K562 (cell line): ENCODE data around the gene PALLD. TPM values are rescaled to one million over a fixed set of nuclear protein-coding genes. Genes with fewer than 3 reads are reported as not detected.

ENCODE experiments used
- ATAC-seq: fragments of 200-7000 bp; cut with Tn5 transposase; 3 replicates; pipeline ENCODE4 v1.9.1; 2020; ENCODE audit warnings: moderate library complexity
- BruUV-seq: library from RNA; stranded (reverse); fragments of 400-500 nt; replicated peaks from 2 replicates; lab custom pipeline; 2021; lab: Mats Ljungman, UMichigan
- CTCF ChIA-PET: fragments of 300-600 bp; formaldehyde crosslinking; extraction: SDS; loops from one replicate; lab custom pipeline; 2021; ENCODE audit warnings: low intra/inter-chr PET ratio; lab: Yijun Ruan, JAX
- POLR2A ChIA-PET: fragments of 300-600, 350-650 bp; sonication (Branson Sonifier 250); formaldehyde crosslinking; extraction: SDS; loops from one replicate; lab custom pipeline; 2021; ENCODE audit warnings: antibody characterized with exemption, inconsistent platforms; lab: Yijun Ruan, JAX
- DNase-seq, 4 experiments: peaks; one replicate each; pipeline versions ENCODE4 v3.0.0 to v3.0.0-alpha.2; 2011 to 2018; ENCODE audit warnings: low spot score in 3 of 4, mixed read lengths in 3 of 4; ENCODE audit errors: extremely low read depth in 1 of 4
- FAIRE-seq: peaks from 2 replicates; lab custom pipeline; 2011; peaks lifted over from hg19 to GRCh38; lab: Jason Lieb, UNC
- H2AFZ ChIP-seq: 2 replicates; pipeline ENCODE4 v1.6.0; 2011; ENCODE audit warnings: low read depth, low read length, control low read depth, inconsistent platforms
- H3K27ac ChIP-seq: fragments of 200-600 bp; 3 replicates; pipeline ENCODE4 v1.8.0; 2011; ENCODE audit warnings: low read depth, mild to moderate bottlenecking, control low read depth, inconsistent platforms, low read length, moderate library complexity, mixed read lengths; ENCODE audit errors: extremely low read depth
- H3K27me3 ChIP-seq, 2 experiments: fragments of 300-600 bp in 1 of 2; 2 replicates in 1 of 2; 3 replicates in 1 of 2; pipeline versions ENCODE4 v1.6.0 to v1.8.0; 2011; ENCODE audit warnings: inconsistent platforms in 2 of 2, low read length in 2 of 2, mild to moderate bottlenecking in 1 of 2, mixed read lengths in 1 of 2, moderate library complexity in 1 of 2; ENCODE audit not compliant: control insufficient read depth in 2 of 2, insufficient read depth in 2 of 2
- H3K36me3 ChIP-seq: fragments of 300-600 bp; 3 replicates; pipeline ENCODE4 v1.8.0; 2011; ENCODE audit warnings: mild to moderate bottlenecking, low read length, inconsistent platforms; ENCODE audit not compliant: control insufficient read depth, insufficient read depth
- H3K4me1 ChIP-seq, 2 experiments: fragments of 200-600 bp in 1 of 2; replicated peaks in 1 of 2; 2 replicates in 1 of 2; 3 replicates in 1 of 2; pipeline versions ENCODE4 v1.5.1 to v1.8.0; 2011; ENCODE audit warnings: inconsistent platforms in 2 of 2, low read length in 2 of 2, mild to moderate bottlenecking in 1 of 2, mixed read lengths in 1 of 2, moderate library complexity in 1 of 2; ENCODE audit not compliant: control insufficient read depth in 2 of 2, insufficient read depth in 2 of 2
- H3K4me2 ChIP-seq: 2 replicates; pipeline ENCODE4 v1.6.1; 2011; ENCODE audit warnings: low read length, control low read depth, inconsistent platforms, mixed read lengths; ENCODE audit not compliant: insufficient read depth
- H3K4me3 ChIP-seq: fragments of 200-600 bp; sonication (generic), shearing (Covaris generic); 2 replicates; pipeline ENCODE4 v1.5.1; 2016; ENCODE audit warnings: control low read depth, inconsistent platforms
- H3K79me2 ChIP-seq: fragments of 200-600 bp; 3 replicates; pipeline ENCODE4 v1.8.0; 2011; ENCODE audit warnings: low read length, inconsistent platforms; ENCODE audit not compliant: control insufficient read depth, insufficient read depth
- H3K9ac ChIP-seq, 2 experiments: 2 replicates each; pipeline versions ENCODE4 v1.6.0 to v1.6.1; 2011; ENCODE audit warnings: low read depth in 2 of 2, low read length in 2 of 2, control low read depth in 1 of 2, inconsistent platforms in 1 of 2, mild to moderate bottlenecking in 1 of 2, mixed read lengths in 1 of 2; ENCODE audit not compliant: insufficient read depth in 1 of 2
- H3K9me1 ChIP-seq: one replicate; pipeline ENCODE4 v1.6.0; 2011; ENCODE audit warnings: inconsistent platforms, mild to moderate bottlenecking, low read length, moderate library complexity; ENCODE audit not compliant: control insufficient read depth, insufficient read depth
- H3K9me3 ChIP-seq: replicated peaks from 2 replicates; pipeline ENCODE4 v1.5.1; 2011; ENCODE audit warnings: low read depth, low read length, inconsistent platforms; ENCODE audit not compliant: control insufficient read depth, insufficient read depth
- H4K20me1 ChIP-seq: replicated peaks from 2 replicates; pipeline ENCODE4 v1.6.1; 2011; ENCODE audit warnings: low read length, inconsistent platforms, mixed read lengths; ENCODE audit not compliant: control insufficient read depth, insufficient read depth
- ETV1 ChIP-seq: fragments of 450-650 bp; conservative IDR thresholded peaks from 2 replicates; pipeline ENCODE4 v1.6.1; 2016; ENCODE audit warnings: missing genetic modification characterization, control low read depth, low read depth, missing compliant biosample characterization
- IFI16 ChIP-seq: fragments of 250-450 bp; sonication (Bioruptor Pico); IDR thresholded peaks from 2 replicates; pipeline ENCODE4 v2.1.2; 2022; ENCODE audit warnings: mild to moderate bottlenecking, inconsistent platforms
- U2AF1 ChIP-seq: fragments of 200-400 bp; formaldehyde crosslinking; optimal IDR thresholded peaks from 2 replicates; pipeline ENCODE3; 2017; ENCODE audit warnings: mild to moderate bottlenecking, low read depth, low read length, moderate library complexity
- ZFP1 ChIP-seq: fragments of 450-650 bp; formaldehyde crosslinking; IDR thresholded peaks from 2 replicates; pipeline ENCODE4 v1.4.0; 2020; ENCODE audit warnings: mild to moderate bottlenecking, mixed read lengths
- WGBS: fragments of 100-300 bp; shearing (Covaris generic); methylation state at CpG from one replicate; pipeline ENCODE4 v1.1.6; 2016; ENCODE audit warnings: low coverage, mixed read lengths; ENCODE audit not compliant: insufficient coverage; ENCODE audit errors: missing lambda C conversion rate; 5-methylcytosine and 5-hydroxymethylcytosine counted together
- in situ Hi-C: fragments of 300-500 bp; cut with MboI; formaldehyde crosslinking; loops from 4 replicates; pipeline ENCODE4 v1.15.0; 2018; ENCODE audit warnings: inconsistent platforms, mixed read lengths
- intact Hi-C: fragments of 100-400 bp; cut with micrococcal nuclease; formaldehyde crosslinking; loops from 2 replicates; pipeline ENCODE4 v1.14.2; 2022
- polyA plus RNA-seq, 8 experiments: library from polyadenylated mRNA; depleted of rRNA in 4 of 8; stranded (reverse) in 5 of 8; unstranded in 3 of 8; fragments of >200 nt; fragmentation: Nextera tagmentation in 2 of 8; fragmentation: Illumina TruSeq in 1 of 8; extraction: Ambion mirVana in 2 of 8; extraction: Trizol in 1 of 8; gene quantifications; 2 replicates each; pipeline versions ENCODE4 v1.2.1 to v1.2.3, GENCODE V29; 2011 to 2014; ENCODE audit warnings: inconsistent platforms in 1 of 8, missing spikeins in 1 of 8
- total RNA-seq, 7 experiments: library from RNA; depleted of rRNA in 6 of 7; stranded (reverse); fragments of >200 nt in 6 of 7; fragmentation: Illumina TruSeq in 2 of 7; extraction: Trizol in 2 of 7; gene quantifications; 2 replicates each; pipeline versions ENCODE4 v1.2.1 to v1.2.3, GENCODE V29; 2011 to 2021; ENCODE audit warnings: low replicate concordance in 1 of 7
- TF ChIP-seq, protein P1 (sequence below): fragments of 250-450 bp; sonication (Bioruptor Pico); IDR thresholded peaks from 2 replicates; pipeline ENCODE4 v1.5.0; 2021
- TF ChIP-seq, protein P2 (sequence below): fragments of 450-650 bp; IDR thresholded peaks from one replicate; pipeline ENCODE4 v1.6.1; 2018; ENCODE audit warnings: mild to moderate bottlenecking, moderate library complexity; ENCODE audit not compliant: partially characterized antibody

Gene PALLD
- total and polyA plus RNA-seq, 9 of the 15 experiments (the other 6 are each of a cell fraction or from before 2014, with no cell fraction given): 0.01 to 0.35 (median 0.06) TPM; not detected in 3

DNA sequence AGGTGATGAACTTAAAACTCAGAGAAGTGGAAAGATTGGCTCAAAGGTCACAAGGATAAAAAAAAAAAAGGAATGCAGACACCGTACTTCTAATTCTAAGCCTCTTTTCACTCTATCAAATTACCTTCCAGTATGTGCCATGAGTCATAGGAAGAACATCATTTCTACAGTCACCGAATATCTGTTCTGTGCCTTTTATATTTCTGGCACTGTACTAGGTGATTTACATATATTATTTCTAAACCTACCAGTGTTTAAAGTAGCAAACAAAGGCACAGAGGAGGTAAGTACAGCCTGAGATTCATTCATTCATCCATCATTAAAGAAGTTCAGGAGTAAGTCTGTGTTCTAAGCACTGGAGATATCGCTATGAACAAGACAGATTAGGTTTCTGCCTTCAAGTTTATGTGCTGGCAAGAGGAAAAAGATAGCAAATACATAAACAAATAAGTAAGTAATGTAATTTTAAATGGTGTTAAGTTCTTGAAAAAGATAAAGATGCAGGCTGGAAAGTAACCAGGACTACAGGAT lies 65.3 kb downstream of the PALLD start:
- Histone ChIP-seq H3K9ac (no peak overlapping the region), H3K27me3 (peaks cover 0 to 9% of the 10 kb centered on the region in 2 experiments; a peak in 1 of 5 replicates), H3K9me1 (no peaks in the 10 kb centered on the region), H3K4me2 (no peak overlapping the region), H3K79me2 (no peaks in the 10 kb centered on the region), H3K27ac (no peak overlapping the region), H3K36me3 (no peaks in the 10 kb centered on the region), H3K9me3 (no peaks in the 10 kb centered on the region), H4K20me1 (no peaks in the 10 kb centered on the region), H3K4me1 (no peaks in the 10 kb centered on the region), H2AFZ (no peak overlapping the region), H3K4me3 (no peak overlapping the region)
- CTCF ChIA-PET: no interaction called here
- FAIRE-seq: no peak
- in situ Hi-C loops: no loop called here
- no TSS peak for BruUV-seq
- ATAC-seq: no peak
- intact Hi-C loops: no loop called here
- DNase-seq: no peak
- POLR2A ChIA-PET: no interaction called here
- WGBS: 7% methylated on average over 3 of the region's 3 CpGs
- TF ChIP-seq ZFP1 (no peak), IFI16 (CRISPR knock-in tag) (no peak), U2AF1 (no peak), ETV1 (tag) (no peak)
- TF ChIP-seq, protein P1, sequence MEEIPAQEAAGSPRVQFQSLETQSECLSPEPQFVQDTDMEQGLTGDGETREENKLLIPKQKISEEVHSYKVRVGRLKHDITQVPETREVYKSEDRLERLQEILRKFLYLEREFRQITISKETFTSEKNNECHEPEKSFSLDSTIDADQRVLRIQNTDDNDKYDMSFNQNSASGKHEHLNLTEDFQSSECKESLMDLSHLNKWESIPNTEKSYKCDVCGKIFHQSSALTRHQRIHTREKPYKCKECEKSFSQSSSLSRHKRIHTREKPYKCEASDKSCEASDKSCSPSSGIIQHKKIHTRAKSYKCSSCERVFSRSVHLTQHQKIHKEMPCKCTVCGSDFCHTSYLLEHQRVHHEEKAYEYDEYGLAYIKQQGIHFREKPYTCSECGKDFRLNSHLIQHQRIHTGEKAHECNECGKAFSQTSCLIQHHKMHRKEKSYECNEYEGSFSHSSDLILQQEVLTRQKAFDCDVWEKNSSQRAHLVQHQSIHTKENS (CRISPR knock-in tag): no peak
- TF ChIP-seq, protein P2, sequence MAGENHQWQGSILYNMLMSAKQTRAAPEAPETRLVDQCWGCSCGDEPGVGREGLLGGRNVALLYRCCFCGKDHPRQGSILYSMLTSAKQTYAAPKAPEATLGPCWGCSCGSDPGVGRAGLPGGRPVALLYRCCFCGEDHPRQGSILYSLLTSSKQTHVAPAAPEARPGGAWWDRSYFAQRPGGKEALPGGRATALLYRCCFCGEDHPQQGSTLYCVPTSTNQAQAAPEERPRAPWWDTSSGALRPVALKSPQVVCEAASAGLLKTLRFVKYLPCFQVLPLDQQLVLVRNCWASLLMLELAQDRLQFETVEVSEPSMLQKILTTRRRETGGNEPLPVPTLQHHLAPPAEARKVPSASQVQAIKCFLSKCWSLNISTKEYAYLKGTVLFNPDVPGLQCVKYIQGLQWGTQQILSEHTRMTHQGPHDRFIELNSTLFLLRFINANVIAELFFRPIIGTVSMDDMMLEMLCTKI: no peak
